ENCODE data around the gene DVL1. TPM values are rescaled to one million over a fixed set of nuclear protein-coding genes. Genes with fewer than 3 reads are reported as not detected.

The DVL1 gene
- total RNA-seq, 1 experiment from 2014 or later = 83.9 TPM

DNA sequence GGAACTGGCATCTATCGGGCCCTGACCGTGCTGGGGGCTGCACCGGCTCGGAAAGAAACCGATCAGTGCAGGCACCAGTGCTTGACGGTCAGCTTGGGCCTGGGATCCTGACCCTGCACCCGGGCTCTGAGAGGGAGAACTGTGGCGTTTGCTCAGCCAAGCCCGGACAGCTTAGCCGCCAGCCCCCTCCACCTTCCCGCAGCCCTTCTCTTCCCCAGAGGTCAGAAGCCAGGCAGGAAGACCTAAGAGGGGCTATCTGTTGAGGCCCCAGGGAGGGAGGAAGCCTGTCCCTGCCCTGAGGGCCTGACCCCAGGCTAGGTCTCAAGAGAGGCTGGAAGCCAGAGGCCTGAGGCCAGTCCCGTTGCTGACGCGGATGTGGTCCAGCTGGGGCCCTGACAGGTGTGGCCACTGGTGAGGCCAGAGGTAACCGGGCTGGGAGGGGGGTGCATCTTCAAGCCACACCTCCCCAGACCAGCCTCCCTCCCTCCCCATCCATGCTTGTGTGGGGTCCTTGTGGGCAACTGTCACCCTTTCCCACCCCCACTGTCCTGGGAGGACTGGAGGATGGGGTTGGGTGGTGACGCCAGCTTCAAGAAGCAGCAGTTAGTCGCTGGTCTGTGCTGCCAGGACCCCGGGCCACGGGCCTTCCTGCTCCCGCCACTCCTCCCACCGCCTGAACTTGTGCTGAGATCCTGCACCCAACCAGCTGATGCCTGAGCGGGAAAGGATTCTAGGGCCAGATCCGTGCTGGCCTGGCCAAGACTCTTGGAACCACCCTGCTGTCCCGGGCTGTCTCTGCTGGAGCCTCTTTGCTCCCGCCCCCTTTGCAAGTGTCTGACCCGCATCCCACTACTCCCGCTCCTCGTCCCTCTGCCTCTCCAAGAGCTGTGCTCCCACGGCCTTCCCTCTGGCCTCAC lies 2.6 kb upstream of the DVL1 start:
- intact Hi-C loops (cut with micrococcal nuclease; ENCODE audit: unreplicated experiment) = no loop called here
- Mint-ChIP-seq H3K4me1 (ENCODE audit: low read depth, unreplicated experiment) (peaks cover 7% of the 10 kb centered on the region), H3K9me3 (ENCODE audit: low read depth, unreplicated experiment) (no peaks in the 10 kb centered on the region), H3K27me3 (ENCODE audit: unreplicated experiment) (no peaks in the 10 kb centered on the region), H3K4me3 (ENCODE audit: low read depth, unreplicated experiment) (peak overlapping the region; percentile 53), H3K27ac (ENCODE audit: unreplicated experiment) (peak overlapping the region; percentile 54), H3K36me3 (ENCODE audit: insufficient read depth, unreplicated experiment) (peaks cover 45% of the 10 kb centered on the region)
- BruUV-seq (replicated peaks) = no TSS peak
- TF ChIP-seq, protein P1, sequence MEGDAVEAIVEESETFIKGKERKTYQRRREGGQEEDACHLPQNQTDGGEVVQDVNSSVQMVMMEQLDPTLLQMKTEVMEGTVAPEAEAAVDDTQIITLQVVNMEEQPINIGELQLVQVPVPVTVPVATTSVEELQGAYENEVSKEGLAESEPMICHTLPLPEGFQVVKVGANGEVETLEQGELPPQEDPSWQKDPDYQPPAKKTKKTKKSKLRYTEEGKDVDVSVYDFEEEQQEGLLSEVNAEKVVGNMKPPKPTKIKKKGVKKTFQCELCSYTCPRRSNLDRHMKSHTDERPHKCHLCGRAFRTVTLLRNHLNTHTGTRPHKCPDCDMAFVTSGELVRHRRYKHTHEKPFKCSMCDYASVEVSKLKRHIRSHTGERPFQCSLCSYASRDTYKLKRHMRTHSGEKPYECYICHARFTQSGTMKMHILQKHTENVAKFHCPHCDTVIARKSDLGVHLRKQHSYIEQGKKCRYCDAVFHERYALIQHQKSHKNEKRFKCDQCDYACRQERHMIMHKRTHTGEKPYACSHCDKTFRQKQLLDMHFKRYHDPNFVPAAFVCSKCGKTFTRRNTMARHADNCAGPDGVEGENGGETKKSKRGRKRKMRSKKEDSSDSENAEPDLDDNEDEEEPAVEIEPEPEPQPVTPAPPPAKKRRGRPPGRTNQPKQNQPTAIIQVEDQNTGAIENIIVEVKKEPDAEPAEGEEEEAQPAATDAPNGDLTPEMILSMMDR (IDR thresholded peaks at IDR 0.05; ENCODE audit: unreplicated experiment) = no peak
- DNase-seq = no peak
- CTCF ChIA-PET = no interaction called here

DNA sequence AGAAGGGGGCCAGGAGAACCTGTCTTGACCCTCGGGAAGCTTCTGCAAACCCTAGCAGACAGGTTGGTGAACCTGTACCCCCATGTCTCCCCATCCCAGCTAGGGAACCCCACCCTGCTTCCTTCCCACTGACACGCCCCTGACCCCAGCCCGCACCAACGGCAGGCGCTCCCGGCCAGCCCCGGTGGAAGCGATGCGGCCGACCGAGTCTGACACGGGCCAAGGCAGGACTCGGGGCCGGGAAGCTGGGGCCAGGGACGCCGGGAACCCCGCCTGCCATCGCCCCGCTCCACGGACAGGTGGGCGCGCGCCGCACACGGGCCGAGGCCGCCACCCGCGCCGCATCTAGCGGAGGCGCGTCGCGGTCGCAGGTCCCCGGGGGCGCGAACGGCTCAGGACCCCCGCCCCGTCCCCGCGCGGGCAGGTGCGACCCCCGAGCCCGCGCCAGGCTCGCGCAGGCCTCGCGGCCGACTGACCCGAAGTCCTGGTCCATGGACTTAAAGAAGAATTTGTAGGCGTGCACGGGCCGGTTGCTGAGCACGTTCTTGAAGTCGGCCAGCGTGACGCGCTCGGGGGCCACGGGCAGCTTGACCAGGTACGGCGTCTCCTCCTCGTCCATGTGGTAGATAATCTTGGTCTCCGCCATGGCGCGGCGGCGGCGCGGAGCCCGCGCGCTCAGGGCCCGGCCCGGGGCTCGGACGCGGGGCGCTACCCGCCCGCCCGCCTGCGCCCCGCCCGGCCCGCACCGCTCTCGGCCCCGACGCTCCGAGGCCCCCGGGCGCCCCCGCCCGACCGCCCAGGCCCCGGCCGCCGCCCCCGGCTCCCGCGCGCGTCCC lies 580 bp downstream of the DVL1 start:
- TF ChIP-seq, protein P1 (IDR thresholded peaks at IDR 0.05; ENCODE audit: unreplicated experiment) = no peak
- H3K27ac Mint-ChIP-seq (ENCODE audit: unreplicated experiment) = peak overlapping the region; percentile 79
- CTCF ChIA-PET = interaction anchor here (1.6 kb wide), 1 partner anchor 57 kb away, joined by 4 read pairs; no protein-coding TSS in a partner anchor
- peak overlapping the region; percentile 80 for H3K4me3 Mint-ChIP-seq (ENCODE audit: low read depth, unreplicated experiment)
- no TSS peak for BruUV-seq (replicated peaks)
- no peaks in the 10 kb centered on the region for H3K27me3 Mint-ChIP-seq (ENCODE audit: unreplicated experiment)
- peaks cover 11% of the 10 kb centered on the region for H3K4me1 Mint-ChIP-seq (ENCODE audit: low read depth, unreplicated experiment)
- H3K36me3 Mint-ChIP-seq (ENCODE audit: insufficient read depth, unreplicated experiment) = peaks cover 59% of the 10 kb centered on the region
- H3K9me3 Mint-ChIP-seq (ENCODE audit: low read depth, unreplicated experiment) = no peaks in the 10 kb centered on the region
- intact Hi-C loops (cut with micrococcal nuclease; ENCODE audit: unreplicated experiment) = no loop called here
- no peak for DNase-seq

DNA sequence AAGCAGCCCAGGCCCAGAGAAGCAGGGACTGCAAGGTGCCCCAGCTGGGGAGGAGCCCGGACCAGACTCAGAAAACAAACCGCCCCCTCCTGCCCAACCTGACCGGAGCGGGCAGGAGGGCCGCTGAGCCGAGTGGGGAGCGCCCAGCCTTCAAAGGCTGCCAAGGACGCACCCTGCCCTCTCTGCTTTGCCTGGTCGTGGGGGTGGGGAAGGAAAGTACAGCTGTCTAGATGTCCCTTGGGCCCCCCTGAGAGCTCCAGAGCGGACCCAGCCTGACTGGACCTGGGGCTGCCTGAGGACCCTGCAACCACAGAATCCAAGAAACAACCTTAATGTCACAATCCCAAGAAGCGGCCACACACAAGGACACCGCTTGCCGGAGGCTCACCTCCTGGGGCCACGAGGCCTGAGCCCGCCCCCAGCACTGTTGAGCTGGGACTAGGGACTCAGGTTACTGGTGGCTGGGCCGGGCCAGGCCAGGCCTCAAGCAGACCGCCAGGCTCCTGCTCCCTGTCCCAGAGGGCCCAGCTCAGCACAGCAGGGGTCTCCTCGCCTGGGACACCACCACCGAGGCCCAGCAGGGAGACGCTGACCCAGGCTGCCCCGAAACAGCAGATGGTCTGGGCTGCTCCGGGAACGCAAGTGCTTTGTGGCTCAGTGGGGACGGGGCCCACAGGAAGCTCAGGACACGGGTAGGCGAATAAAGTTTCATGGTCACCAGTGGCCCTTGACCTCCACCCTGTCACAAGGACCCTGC lies 1.4 kb downstream of the DVL1 start:
- TSS peak; percentile 48 for BruUV-seq (replicated peaks)

More for the DNA sequence above, 1.4 kb downstream of the DVL1 start:
- H3K27me3 Mint-ChIP-seq (ENCODE audit: unreplicated experiment) = no peaks in the 10 kb centered on the region
- TF ChIP-seq, protein P1 (IDR thresholded peaks at IDR 0.05; ENCODE audit: unreplicated experiment) = no peak
- H3K27ac Mint-ChIP-seq (ENCODE audit: unreplicated experiment) = peak overlapping the region; percentile 79
- H3K9me3 Mint-ChIP-seq (ENCODE audit: low read depth, unreplicated experiment) = no peaks in the 10 kb centered on the region
- H3K4me1 Mint-ChIP-seq (ENCODE audit: low read depth, unreplicated experiment) = peaks cover 19% of the 10 kb centered on the region
- H3K36me3 Mint-ChIP-seq (ENCODE audit: insufficient read depth, unreplicated experiment) = peaks cover 58% of the 10 kb centered on the region
- H3K4me3 Mint-ChIP-seq (ENCODE audit: low read depth, unreplicated experiment) = peak overlapping the region; percentile 80
- CTCF ChIA-PET = interaction anchor here (1.6 kb wide), 1 partner anchor 56 kb away, joined by 4 read pairs; no protein-coding TSS in a partner anchor
- intact Hi-C loops (cut with micrococcal nuclease; ENCODE audit: unreplicated experiment) = no loop called here
- DNase-seq = peak; percentile 54
